H4 (cell line): Measurements from ENCODE around the gene TRIP6. TPM values are rescaled to one million over a fixed set of nuclear protein-coding genes. Genes with fewer than 3 reads are reported as not detected.
"Not testable (repeated sequence)": the region's sequence is repeated elsewhere in the genome, so short reads cannot be mapped to it uniquely, and the experiment has no call there.

Source experiments
- DNase-seq: peaks from one replicate; pipeline ENCODE4 v3.0.0-alpha.2; 2015; ENCODE audit warnings: low spot score
- total RNA-seq: library from RNA; depleted of rRNA; stranded (reverse); fragments of >200 nt; shearing (Covaris generic); gene quantifications from 2 replicates; pipeline ENCODE4 v1.2.3, GENCODE V29; 2014

TRIP6 gene
- total RNA-seq, 1 experiment from 2014 or later = 78.5 TPM

DNA sequence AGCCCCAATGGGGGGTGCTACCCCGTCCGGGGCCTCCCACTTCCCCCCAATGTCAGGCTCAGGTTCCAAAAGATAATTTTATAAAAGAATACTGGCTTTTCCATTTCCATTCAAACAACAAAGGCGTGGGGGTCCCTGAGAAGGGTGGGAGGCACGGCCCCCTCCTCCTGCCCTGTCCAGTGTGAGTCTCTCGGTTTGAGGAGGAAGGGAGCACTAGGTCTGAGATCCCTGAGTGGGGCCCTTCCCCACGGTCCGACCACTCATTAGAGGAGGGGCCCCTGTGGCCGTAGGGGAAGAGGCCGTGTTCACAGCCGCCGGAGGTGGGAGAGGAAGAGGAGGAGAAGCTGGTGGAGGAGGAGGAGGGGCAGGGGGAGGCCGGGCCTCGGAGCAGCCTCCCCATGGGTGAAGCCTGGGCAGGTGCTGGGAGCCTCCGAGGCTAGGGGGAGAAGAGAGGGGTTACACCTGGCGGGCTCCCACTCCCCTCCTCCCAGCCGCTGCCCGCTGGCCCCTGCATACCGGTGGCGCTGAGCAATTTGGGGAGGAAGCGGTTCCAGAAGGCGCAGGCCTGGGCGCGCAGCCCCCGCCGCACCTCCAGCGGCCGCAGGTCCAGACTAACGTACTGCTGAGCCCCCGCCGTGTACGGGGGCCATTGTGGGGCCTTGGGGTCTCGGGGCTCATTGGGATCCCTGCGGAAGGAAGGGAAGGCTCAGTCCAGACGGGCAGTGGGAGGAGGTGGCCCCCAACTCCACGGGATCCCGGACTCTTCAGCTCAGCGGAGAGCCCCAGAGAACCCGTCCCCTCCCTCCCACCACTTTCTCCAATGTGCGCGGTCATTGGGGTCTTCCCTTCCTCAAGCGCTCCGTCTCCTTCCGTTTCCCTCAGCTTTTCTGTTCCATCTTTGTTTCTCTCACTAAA is 23.7 kb downstream of the TRIP6 start:
- DNase-seq = no peak

DNA sequence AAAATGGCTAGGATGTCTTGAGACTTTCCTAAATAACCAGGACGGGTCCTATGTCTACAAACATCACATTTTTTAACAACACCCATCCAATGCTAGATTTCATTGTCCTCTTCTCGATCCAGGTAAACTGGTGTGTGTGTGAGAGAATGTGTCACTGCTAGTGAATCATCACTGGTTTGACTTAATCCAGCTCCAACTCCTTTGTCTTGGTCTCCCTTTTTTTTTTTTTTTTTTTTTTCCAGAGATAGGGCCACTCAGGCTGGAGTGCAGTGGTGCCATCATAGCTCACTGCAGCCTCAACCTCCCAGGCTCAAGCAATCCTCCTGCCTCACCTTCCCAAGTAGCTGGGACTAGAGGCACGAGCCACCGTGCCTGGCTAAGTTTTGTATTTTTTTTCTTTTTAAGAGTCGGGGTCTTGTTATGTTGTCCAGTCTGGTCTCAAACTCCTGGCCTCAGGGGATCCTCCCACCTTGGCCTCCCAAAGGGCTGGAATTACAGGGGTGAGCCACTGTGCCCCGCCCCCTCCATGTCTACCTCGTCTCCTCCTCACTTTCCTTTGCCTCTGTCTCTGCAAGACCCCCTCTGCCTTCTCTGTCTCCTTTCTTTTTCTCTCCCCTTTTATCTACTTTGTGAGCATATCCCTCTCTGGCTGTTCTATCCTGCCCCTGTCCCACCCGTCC is 24.5 kb downstream of the TRIP6 start:
- peak; percentile 4 for DNase-seq

DNA sequence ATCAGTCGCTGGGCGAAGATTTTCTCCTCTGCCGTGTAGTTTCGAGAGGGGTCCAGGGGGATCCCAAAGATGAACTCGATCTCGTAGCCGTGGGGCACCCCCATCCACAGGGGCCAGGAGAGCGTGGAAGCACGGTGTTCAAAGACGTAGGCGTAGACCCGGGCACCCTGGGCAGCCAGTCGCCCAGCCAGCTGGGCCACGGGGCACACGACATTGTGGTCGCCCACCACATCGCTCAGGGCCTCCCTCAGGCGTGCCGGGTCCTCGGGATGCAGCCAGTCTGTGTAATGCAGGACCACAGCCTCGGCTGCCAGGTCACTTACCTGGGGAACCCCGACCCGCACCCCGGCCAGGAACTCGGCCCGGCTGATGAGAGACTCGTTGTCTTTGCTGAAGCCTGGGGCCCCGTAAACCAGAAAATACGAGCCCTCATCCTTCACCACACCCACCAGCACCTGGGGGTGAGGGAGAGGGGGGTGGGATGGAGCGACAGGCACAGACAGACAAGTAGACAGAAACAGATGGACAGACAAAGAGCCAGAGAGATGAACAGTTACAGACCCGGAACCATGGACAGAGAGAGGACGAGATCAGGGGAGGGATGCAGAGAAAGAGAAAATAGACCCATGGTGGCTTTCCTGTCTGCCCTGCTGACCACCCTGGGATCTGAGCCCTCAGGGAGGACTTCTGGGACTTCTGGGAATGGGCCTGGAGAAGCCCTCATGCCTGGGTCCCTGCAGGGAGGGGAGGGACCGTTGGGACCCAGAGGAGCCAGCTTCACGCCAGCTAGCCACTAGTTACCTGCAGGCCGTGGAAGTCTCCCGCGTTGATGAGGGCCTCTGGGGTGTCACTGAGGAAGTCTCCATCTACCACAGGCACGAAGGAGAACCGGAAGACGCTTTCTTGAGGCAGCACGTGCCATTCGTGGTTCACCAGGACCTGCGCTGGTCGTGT is 25.5 kb downstream of the TRIP6 start:
- peak; percentile 3 for DNase-seq

DNA sequence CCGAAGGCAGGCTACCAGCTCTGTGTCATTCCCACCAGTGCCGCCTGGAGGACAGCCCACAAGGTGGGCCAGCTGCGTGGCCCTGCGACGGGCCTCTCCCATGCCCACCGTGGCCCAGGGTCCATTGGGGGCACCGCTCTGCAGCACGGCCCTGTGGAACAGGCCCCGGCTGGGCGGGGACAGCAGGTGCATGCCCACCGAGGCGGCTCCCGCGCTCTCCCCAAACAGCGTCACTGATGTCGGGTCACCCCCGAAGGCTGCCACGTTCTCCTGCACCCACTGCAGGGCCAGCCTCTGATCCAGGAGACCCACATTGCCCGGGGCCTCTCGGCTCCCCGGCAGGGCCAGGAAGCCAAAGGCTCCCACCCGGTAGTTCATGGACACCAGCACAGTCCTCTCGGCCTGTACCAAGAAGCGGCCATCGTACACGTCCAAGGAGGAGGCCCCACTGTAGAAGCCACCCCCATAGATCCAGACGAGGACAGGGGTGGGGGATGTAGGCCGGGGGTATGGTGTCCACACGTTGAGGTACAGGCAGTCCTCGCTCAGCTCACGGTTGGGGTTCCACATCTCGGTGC is 26.2 kb downstream of the TRIP6 start:
- peak; percentile 3 for DNase-seq

DNA sequence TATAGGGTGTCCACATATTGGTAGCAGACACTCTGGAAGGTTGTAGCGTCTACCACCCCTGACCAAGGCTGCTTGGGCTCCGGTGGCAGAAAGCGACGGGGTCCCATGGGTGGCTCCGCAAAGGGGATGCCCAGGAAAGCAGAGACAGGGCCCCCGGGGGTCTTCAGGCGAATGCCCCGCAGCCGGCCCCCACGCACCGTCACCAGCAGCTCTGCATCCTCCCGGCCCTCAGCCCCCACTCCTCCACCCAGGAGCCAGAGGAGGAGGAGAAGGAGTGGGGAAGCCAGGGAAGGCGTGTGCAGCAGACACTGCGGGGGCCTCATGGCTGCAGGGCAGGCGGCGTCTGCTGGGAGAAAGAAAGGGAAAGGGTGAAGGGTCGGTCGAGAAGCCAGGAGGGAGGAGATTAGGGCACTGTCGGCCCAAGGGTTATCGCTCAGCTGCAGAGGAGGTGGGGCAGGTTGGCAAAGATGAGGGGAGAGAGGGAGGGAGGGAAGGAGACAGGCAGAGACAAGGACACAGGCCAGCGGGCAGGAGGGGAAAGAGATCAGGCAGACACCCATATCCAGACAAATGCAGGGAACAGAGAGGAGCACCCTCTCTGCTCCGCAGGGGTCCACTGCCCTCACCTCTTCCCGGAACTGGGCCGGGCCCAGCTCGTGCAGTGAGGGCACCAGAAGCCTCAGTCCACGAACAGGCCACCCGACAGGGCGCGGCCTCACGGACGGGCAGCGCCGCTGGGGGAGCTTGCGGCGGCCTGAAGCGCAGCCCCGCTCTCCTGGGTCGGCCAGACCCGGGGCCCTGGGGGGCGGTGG is 26.9 kb downstream of the TRIP6 start:
- DNase-seq = peak; percentile 4

DNA sequence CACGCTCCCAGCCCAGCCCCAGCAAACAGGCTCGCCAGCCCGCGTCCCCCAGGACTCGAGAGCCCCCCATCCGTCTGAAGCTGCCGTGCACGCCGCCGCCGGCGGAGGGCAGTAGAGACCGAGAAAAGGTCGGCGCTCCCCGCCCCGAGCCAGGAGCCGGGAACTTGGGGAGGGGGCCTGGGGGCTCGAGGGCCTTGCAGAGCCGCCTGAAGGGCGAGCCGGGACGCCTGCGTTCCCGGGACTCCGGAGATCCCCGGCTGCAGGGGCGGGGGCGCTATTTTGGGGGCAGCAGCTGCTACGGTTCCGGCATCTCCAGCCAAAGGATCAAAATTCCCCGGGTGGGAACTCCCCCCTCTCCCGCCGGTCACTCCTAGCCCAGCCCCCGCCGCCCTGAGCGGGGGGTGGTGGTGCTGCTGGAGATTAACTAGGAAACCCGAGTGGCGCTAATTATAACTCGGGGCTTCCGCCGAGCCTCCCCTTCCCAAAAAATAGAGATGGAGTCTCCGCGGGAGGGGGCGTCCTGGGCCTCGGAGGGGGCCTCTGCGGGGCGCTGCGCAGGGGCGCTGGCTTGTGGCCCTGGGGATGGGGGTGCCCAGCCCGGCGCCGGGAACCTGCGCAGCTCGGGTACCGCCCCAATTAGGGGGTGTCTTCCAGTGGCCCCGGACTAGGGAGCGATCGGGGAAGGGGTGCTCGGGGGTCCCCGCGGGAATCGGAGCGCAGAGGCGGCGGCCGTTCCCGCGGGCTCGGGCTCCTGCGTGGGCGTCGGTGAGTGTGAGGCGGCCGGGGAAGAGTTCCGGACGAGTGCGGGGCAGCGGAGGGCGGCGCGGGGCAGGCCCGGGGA is 27.9 kb downstream of the TRIP6 start:
- DNase-seq = peak; percentile 9

DNA sequence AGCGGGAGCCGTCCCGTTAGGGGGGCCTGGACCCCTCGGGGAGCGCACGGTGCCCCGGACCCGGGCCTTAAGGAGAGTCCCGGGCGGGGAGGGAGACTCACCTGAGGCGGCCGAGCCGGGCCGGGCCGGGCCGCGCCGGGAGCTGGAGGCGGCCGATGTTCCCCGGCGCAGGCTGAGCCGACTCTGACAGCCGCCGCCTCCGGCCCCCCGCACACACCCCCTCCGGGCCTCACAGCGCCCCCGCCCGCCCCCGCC is 28.4 kb downstream of the TRIP6 start, which contains the start of gene ACHE:
Gene ACHE (minus strand): TSS at position 188 of the 255 bp plus-strand sequence. CDS start 1,656 bp downstream, outside the sequence.
- DNase-seq = no peak

DNA sequence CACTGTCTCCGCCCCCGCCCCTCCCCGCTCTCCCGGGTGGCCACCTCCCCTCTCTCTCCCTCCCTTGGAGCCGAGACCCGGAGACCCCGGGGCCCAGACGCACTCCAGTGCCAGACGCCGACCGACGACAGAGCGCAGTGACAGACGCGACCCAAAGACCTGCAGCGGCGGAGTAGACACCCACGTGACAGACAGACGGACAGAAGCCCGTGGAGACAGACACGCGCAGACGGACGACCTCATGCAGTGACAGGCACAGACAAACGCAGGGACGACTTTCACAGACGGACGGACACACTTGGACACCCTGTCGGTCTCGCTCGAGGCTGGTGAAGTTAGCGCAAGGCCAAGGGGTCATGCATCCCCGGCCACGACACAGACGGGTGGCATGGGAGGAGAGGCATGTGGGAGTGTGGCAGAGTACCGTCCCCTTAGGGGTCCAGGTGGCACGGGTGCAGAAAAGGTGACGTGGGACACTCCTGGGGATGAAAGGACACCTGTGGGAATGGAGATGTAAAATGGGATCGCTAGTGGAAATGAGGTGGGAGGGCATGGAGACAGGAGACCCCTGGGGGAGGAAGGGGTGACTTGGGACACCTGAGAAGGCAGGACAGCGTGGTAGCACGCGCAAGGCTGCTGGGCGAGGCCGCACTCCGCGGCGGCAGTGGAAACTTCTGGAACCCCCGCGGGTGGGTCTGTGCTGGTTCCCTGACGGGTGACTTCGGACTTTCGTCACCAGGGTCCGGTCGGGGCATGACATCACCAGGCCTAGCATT is 29.0 kb downstream of the TRIP6 start:
- no peak for DNase-seq

DNA sequence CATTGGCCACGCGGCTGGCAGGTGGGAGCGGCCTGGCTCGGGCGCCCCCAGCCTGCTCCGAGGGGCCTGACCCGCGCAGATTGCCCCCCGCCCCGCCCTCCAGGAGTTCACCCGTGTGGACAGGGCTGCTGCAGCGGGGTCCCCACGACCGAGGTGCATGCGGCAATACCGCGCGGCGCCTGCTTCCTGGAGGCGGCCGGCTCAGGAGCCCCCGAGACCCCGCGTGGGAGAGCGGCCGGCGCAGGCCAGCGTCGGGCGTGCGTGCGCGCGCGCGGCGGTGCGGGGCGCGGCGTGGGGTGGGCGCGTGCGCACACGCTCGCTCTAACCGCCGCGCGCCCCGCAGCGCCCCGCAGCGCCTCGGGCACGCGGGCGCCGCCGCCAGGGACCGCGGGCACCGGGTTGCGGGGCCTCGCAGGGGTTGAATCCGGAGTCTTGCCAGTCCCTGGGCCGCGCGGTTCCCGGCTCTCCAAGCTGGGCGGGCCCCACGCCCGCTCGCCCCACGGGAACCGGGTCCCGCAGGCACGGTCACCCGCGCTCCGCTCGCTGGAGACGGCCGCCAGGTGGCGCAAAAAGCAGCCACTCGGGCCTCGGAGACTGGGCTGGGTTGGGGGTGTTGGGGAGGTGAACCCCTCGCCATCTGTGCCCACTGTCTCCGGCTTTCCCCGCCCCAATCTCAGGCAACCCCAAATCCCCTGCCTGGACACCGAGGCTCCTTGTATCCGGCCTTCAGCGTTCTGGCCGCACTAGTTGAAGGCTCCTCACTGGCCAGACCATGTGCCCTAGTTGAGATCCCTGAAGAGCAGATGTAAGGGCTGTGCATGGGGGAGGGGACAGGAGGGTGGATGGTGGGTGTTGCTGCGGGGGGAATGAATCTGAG is 29.8 kb downstream of the TRIP6 start:
- DNase-seq = no peak

DNA sequence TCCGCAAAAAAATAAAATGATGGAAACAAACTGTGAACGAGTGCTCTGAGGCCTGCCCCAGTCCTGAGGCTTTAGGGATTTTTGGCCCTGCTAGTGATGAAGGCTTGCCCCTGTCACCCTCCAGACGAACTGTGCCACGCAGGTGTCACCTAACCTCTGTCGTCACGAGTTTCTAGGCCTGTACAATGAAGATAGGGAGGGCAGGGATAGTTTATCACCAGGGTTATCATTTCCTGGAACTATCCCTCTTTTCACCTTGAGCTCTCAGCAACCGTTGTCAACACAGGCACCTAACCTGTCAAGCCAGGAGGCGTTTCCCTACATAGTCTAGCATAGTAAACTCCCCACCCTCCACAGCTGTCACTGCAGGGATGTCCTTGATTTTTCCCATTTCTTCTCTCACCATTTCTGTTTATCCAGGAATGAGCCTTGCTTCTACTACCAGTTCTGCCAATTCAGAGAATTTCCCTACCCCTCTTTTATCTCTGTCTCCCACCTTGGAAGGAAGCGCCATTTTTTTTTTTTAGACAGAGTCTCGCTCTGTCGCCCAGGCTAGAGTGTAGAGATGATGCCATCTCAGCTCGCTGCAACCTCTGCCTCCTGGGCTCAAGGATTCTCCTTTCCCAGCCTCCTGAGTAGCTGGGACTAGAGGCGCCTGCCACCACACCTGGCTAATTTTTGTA is 30.7 kb downstream of the TRIP6 start:
- DNase-seq = no peak

DNA sequence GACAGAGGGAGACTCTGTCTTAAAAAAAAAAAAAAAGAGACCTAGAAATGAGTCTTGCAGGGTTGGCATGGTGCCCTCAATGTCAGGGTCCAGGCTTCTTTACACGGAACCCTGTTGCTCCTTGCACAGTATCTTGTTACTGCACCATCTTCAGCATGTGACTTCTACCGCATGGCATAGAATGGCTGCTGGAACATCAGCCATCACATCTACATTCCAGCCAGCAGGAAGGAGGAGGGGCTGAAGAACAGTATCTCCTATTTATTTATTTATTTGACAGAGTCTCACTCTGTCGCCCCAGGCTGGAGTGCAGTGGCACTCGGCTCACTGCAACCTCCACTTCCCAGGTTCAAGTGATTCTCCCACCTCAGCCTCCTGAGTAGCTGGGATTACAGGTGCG is 32.2 kb downstream of the TRIP6 start:
- DNase-seq = no peak

DNA sequence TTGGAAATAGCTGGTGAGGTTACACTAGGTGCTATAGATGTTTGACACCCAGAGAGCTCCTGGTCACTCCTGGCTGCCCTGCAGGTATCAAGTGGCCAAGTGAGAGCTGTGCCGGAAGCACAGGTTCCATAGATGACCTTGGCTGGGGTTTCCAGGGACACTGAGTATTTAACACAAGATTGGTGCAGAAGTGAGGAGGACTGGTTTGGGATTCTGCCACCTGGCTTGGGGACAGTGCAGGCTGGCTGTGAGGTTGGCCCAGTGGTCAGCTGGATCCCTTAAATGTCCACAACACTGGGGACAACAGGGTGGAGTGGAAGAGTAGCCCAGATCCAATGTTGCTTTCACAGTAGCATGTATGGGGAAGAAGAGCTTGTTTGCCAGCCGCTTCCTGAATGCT is 33.8 kb downstream of the TRIP6 start:
- DNase-seq = no peak

DNA sequence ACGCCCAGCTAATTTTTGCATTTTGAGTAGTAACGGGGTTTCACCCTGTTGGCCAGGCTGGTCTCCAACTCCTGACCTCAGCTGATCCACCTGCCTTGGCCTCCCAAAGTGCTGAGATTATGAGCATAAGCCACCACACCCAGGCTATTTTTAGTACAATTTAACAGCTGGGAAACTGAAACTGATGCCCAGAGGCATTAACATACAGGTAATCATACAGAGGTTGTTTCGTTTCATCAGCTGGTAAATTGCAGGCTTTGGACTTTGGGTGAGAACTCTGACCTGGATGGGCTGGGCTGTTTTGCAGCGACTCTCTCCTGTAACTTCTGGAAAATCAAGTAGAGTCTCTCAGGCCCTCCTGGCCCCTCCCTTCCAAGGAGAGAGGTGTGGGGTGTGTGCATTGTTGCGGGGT is 34.7 kb downstream of the TRIP6 start:
- DNase-seq = no peak

DNA sequence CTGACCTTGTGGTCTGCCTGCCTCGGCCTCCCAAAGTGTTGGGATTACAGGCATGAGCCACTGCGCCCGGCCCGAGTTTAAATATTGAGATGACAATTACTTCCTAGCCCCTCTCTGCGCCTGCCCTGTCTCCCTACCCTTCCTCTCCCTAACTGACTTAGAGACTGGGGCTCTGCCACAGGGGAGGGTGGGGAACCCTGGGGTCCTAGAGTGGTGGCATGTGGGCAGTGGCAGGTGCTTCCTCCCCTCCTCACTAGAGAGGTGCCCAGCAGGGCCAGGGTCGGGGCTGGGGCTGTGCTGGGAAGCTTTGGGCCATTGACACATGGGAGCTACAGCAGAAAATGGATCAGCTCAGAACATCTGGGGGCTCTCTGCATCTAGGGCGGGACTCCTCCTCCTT is 35.5 kb downstream of the TRIP6 start:
- no peak for DNase-seq

DNA sequence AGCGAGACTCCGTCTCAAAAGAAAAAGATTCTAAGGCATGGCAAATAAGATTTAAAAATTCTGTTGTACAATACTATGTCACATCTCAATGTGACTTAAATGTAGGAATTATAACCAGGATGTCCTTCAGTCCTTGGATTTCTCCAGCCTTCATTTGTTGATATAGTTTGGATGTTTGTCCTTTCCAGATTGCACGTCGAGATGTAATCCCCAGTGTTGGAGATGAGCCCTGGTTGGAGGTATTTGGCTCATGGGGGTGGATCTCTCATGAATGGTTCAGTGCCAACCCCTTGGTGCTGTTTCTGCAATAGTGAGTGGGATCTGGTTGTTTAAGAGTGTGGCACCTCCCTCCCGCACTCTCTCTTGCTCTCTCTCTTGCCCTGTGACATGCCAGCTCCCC is 41.3 kb downstream of the TRIP6 start:
- no peak for DNase-seq

DNA sequence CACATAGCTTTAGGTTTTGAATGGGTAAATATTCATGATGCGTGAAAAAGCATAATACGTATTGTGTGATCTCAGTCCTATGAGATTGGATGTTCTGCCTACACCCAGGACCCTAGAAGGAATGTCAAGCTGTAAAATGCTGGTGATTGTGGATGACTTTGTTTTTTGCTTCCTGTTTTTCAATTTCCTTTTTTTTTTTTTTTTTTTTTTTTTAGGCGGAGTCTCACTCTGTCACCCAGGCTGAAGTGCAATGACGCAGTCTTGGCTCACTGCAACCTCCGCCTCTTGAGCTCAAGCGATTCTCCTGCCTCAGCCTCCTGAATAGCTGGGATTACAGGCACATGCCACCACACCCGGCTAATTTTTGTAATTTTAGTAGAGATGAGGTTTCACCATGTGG is 43.3 kb downstream of the TRIP6 start:
- not testable (repeated sequence) for DNase-seq

DNA sequence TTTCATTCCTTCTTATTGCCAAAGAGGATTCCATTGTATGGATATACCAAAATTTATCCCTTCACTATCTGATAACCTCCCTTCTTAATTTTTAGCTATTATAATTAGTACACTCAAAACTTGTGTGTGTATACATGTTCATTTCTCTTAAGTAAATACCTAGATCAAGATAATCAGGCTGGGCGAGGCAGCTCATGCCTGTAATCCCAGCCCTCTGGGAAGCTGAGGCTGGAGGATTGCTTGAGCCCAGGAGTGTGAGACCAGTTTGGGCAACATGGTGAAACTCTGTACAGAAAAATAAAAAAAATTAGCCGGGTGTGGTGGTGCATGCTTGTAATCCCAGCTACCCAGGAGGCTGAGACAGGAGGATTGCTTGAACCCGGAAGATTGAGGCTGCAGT is 44.3 kb downstream of the TRIP6 start:
- no peak for DNase-seq
